ENCODE results near the gene POGLUT3.

- TF ChIP-seq EZH2phosphoT487 (IDR thresholded peaks at IDR 0.05): no peak
- no peak for TF ChIP-seq EZH2 (IDR thresholded peaks at IDR 0.05)
Observed at GRCh38 chr11:108474664-108475463, 23.3 kb downstream of the POGLUT3 start.

Data from neural progenitor cell (in vitro differentiated cells).